OCI-LY3 (cell line): ENCODE measurements around the gene CD99L2.

Experiments
- H2AFZ ChIP-seq: fragments of 200-600, 300-600 bp; shearing (Covaris generic); 2 replicates; pipeline ENCODE4 v1.6.0; 2014; ENCODE audit warnings: antibody characterized with exemption, low read depth, low read length
- H3K27ac ChIP-seq: fragments of 200-600, 300-600 bp; sonication (generic); 2 replicates; pipeline ENCODE4 v1.5.1; 2014; ENCODE audit warnings: mild to moderate bottlenecking, low read length, moderate library complexity, mixed read lengths
- H3K27me3 ChIP-seq: fragments of 200-600, 300-600 bp; sonication (generic); 2 replicates; pipeline ENCODE4 v1.6.1; 2014; ENCODE audit warnings: low read depth, low read length, mixed read lengths
- H3K36me3 ChIP-seq: fragments of 200-600, 300-600 bp; sonication (generic); replicated peaks from 2 replicates; pipeline ENCODE3; 2014; ENCODE audit warnings: low read depth, low read length, mixed read lengths
- H3K4me1 ChIP-seq: fragments of 300-600, 200-600 bp; sonication (generic); 2 replicates; pipeline ENCODE4 v1.6.1; 2014; ENCODE audit warnings: low read length, mixed read lengths
- H3K4me2 ChIP-seq: fragments of 200-600, 300-600 bp; sonication (generic); 2 replicates; pipeline ENCODE4 v1.6.1; 2014; ENCODE audit warnings: low read length, mixed read lengths
- H3K4me3 ChIP-seq: fragments of 300-600, 200-600 bp; sonication (generic); 2 replicates; pipeline ENCODE4 v1.5.1; 2014; ENCODE audit warnings: antibody characterized with exemption, mild to moderate bottlenecking, low read length, moderate library complexity
- H3K79me2 ChIP-seq: fragments of 300-600, 200-600 bp; shearing (Covaris generic); 2 replicates; pipeline ENCODE4 v1.6.1; 2014; ENCODE audit warnings: mild to moderate bottlenecking, low read length, mixed read lengths
- H3K9ac ChIP-seq: fragments of 300-600, 200-600 bp; shearing (Covaris generic); 2 replicates; pipeline ENCODE4 v1.6.0; 2014; ENCODE audit warnings: mild to moderate bottlenecking, low read length, moderate library complexity
- H3K9me3 ChIP-seq: fragments of 200-600, 300-600 bp; shearing (Covaris generic); 2 replicates; pipeline ENCODE4 v1.6.1; 2014; ENCODE audit warnings: low read length, mixed read lengths; ENCODE audit not compliant: insufficient read depth
- H4K20me1 ChIP-seq: fragments of 200-600, 300-600 bp; sonication (generic); 2 replicates; pipeline ENCODE4 v1.6.1; 2016; ENCODE audit warnings: low read length, mixed read lengths; ENCODE audit not compliant: insufficient read depth
- CTCF ChIP-seq: fragments of 200-600, 300-600 bp; sonication (generic); IDR thresholded peaks from 2 replicates; pipeline ENCODE4 v1.5.1; 2014; ENCODE audit warnings: antibody characterized with exemption, low read length, low read depth
- EZH2phosphoT487 ChIP-seq: fragments of 200-600 bp; shearing (Covaris generic); IDR thresholded peaks from 2 replicates; pipeline ENCODE4 v1.6.1; 2018; ENCODE audit warnings: antibody characterized with exemption, mixed run types, low read depth

CD99L2 gene

GRCh38 chrX:150763303-150763797 is 135.1 kb downstream of the CD99L2 start:
- H2AFZ ChIP-seq = no peak overlapping the region
- H3K4me2 ChIP-seq = no peak overlapping the region
- no peaks in the 10 kb centered on the region for H4K20me1 ChIP-seq

GRCh38 chrX:150762258-150763165 is 136.0 kb downstream of the CD99L2 start:
- H3K9me3 ChIP-seq = no peaks in the 10 kb centered on the region
- no peak overlapping the region for H3K9ac ChIP-seq
- H3K27ac ChIP-seq = no peak overlapping the region
- no peaks in the 10 kb centered on the region for H3K36me3 ChIP-seq
- TF ChIP-seq EZH2phosphoT487 (no peak), CTCF (no peak)
- no peak overlapping the region for H3K4me3 ChIP-seq
- no peak overlapping the region for H2AFZ ChIP-seq
- no peaks in the 10 kb centered on the region for H3K79me2 ChIP-seq
- no peaks in the 10 kb centered on the region for H4K20me1 ChIP-seq
- no peaks in the 10 kb centered on the region for H3K4me1 ChIP-seq
- no peaks in the 10 kb centered on the region for H3K27me3 ChIP-seq
- H3K4me2 ChIP-seq = no peak overlapping the region

More at GRCh38 chrX:150763303-150763797, 135.1 kb downstream of the CD99L2 start:
- Histone ChIP-seq H3K4me3 (no peak overlapping the region), H3K4me1 (no peaks in the 10 kb centered on the region), H3K27ac (no peak overlapping the region), H3K9me3 (no peaks in the 10 kb centered on the region), H3K79me2 (no peaks in the 10 kb centered on the region), H3K27me3 (no peaks in the 10 kb centered on the region), H3K9ac (no peak overlapping the region), H3K36me3 (no peaks in the 10 kb centered on the region)
- TF ChIP-seq EZH2phosphoT487 (no peak), CTCF (no peak)

GRCh38 chrX:150761819-150762216 is 136.7 kb downstream of the CD99L2 start:
- Histone ChIP-seq H3K36me3 (no peaks in the 10 kb centered on the region), H3K9me3 (no peaks in the 10 kb centered on the region), H4K20me1 (no peaks in the 10 kb centered on the region), H3K4me1 (no peaks in the 10 kb centered on the region), H3K27ac (no peak overlapping the region), H3K27me3 (no peaks in the 10 kb centered on the region), H2AFZ (no peak overlapping the region), H3K79me2 (no peaks in the 10 kb centered on the region), H3K9ac (no peak overlapping the region), H3K4me3 (no peak overlapping the region), H3K4me2 (no peak overlapping the region)
- TF ChIP-seq CTCF (no peak), EZH2phosphoT487 (no peak)

- no peaks in the 10 kb centered on the region for H4K20me1 ChIP-seq
- no peaks in the 10 kb centered on the region for H3K36me3 ChIP-seq
- no peaks in the 10 kb centered on the region for H3K79me2 ChIP-seq
- TF ChIP-seq CTCF (no peak), EZH2phosphoT487 (no peak)
- no peak overlapping the region for H3K27ac ChIP-seq
- H3K27me3 ChIP-seq = no peaks in the 10 kb centered on the region
- H3K4me2 ChIP-seq = no peak overlapping the region
- no peaks in the 10 kb centered on the region for H3K9me3 ChIP-seq
- no peak overlapping the region for H3K9ac ChIP-seq
- H3K4me3 ChIP-seq = no peak overlapping the region
- no peak overlapping the region for H2AFZ ChIP-seq
- no peaks in the 10 kb centered on the region for H3K4me1 ChIP-seq
Observed at GRCh38 chrX:150761176-150761818, 137.2 kb downstream of the CD99L2 start.
